ENCODE measurements around the gene PCDHB15.
"Not testable (repeated sequence)": the region's sequence is repeated elsewhere in the genome, so short reads cannot be mapped to it uniquely, and the experiment has no call there.

PCDHB15 gene

DNA sequence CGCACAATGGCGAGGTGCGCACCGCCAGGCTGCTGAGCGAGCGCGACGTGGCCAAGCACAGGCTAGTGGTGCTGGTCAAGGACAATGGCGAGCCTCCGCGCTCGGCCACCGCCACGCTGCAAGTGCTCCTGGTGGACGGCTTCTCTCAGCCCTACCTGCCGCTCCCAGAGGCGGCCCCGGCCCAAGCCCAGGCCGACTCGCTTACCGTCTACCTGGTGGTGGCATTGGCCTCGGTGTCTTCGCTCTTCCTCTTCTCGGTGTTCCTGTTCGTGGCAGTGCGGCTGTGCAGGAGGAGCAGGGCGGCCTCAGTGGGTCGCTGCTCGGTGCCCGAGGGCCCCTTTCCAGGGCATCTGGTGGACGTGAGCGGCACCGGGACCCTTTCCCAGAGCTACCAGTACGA, 2.2 kb downstream of the PCDHB15 start:
- DNase-seq (ENCODE audit: low read depth in 2 of 2), result not testable (repeated sequence)

DNA sequence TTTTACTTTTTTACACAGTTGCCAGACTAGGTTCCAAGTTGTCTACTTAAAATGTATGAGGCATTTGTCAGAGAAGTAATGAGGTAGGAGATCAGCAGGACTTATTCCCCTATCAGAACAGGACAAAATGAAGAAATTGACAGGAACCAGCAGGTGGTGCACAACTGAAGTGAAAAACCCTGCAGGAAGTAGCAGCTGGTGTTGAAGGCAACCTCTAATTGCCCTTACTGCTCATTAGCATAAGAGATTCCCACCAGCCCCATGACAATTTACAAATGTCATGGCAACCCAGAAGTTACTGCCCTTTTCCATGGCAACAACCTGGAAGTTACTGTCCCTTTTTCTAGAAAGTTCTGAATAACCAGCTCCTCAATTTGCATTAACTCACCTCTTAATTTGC, 5.4 kb downstream of the PCDHB15 start:
- DNase-seq (ENCODE audit: low read depth in 2 of 2), result no peak

DNA sequence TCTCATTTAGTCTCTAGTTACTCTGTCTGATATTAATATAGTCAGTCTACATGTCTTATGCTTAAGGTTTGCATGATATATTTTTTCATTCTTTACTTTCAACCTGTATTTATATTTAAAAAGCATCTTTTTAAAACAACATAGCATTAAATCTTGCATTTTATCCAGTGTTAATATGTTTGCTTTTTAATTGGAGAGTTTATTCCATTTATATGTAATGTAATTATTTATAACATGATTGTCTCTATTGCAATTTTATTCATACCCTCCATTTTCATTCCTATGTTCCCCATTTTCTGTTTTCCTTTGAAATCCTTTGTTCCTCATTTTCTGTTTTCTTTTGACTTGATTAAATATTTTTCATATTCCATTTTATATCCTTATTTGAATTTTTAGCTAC, 13.3 kb downstream of the PCDHB15 start:
- DNase-seq (ENCODE audit: low read depth in 2 of 2), result no peak

DNA sequence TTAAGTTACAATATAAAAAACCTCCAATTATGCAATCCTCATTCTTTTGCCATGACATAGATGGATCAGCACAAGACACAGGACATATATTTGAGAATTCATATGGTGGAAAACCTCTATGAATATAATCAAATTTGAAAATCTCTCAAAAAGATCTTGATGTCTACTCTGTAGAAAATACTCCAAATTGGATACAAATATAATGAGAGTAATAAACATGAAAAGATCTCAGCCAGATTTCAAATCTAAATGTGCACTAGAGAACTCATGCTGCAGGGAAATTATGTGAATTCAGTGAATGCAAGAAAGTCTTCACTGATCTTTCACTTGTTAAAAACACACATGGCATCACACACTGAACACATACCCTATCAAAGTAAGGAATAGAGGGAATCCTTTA, 13.8 kb downstream of the PCDHB15 start:
- no peak for DNase-seq (ENCODE audit: low read depth in 2 of 2)

DNA sequence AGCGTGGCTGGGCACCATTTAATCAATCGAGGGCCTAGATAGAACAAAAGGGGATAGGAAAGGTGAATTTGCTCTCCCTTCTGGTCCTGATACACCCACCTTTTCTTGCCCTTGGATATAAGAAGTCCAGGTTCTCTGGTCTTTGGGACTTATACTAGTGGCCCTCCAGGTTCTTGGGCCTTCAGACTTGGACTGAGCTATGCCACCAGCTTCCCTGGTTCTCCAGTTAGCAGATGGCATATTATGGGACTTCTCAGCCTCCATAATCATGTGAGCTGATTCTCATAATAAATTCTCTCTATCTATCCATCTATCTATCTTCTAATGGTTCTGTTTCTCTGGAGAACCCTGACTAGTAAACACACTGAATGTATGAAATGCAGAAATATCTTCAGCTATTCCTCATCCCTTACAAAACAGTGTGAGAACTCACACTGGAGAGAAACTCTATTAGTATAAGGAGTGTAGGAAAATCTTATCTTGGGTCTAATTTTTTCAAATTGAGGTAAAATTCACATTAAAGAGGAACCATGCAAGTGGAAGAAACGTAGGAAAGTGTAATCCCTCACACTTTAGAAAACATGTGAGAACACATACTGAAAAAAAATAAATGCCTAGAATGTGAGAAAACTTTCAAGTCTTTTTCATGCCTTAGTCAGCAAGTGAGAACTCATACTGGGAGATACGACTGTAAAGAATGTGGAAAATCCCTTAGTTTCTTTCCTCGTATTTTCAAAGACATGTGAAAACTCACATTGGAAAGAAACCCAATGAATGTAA, 15.5 kb downstream of the PCDHB15 start:
- DNase-seq (ENCODE audit: low read depth in 2 of 2), result no peak

DNA sequence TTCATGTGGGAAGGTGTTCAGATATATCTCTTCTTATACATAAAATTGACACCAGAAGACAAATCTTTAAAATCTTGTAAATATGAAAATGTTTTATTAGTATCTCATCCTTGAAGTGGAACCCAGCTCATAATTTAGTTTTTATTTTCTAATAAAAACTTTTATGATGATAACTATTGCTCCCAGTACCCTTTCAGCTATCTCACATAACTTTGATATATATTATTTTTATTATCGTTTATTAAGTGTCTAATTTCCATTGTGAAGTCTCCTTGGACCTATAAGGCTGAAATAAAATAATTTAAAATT, 16.0 kb downstream of the PCDHB15 start:
- no peak for DNase-seq (ENCODE audit: low read depth in 2 of 2)

DNA sequence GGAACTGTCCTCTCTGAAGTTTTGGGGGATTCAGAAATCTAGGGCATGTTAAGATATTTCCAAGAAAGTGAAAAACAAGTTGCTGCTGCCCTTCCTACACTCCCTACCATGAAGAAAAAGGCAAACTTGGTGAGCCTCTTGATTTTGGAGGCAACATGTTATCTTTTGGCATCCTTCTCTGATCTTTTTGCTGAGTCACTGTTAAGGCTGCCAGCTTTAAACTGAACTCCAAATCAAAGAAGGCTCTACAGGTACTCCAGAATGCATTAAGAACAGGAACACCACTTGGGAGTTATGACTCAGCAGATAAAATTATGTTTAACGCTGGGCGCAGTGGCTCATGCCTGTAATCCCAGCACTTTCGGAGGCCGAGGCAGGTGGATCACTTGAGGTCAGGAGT, 24.0 kb downstream of the PCDHB15 start:
- DNase-seq (ENCODE audit: low read depth in 2 of 2), result no peak

DNA sequence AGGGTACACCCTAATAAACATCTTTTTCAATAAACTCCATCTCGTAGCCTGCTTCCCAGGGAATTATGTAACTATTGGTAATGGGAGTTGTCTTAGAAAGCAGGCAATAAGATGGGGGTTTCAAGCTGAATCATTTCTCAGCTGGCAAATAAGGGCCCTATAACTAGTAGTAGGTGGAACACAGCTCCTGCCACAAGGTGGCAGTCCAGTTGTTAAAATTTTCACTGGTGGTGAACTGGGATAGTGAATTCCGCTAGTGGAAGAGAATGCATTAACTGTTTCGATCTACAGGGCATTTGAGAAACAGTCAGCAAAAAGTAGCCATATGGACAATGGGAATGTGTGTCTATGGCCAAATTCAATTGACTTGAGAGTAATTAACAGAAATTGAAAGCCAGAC, 27.7 kb downstream of the PCDHB15 start:
- DNase-seq (ENCODE audit: low read depth in 2 of 2), result no peak

DNA sequence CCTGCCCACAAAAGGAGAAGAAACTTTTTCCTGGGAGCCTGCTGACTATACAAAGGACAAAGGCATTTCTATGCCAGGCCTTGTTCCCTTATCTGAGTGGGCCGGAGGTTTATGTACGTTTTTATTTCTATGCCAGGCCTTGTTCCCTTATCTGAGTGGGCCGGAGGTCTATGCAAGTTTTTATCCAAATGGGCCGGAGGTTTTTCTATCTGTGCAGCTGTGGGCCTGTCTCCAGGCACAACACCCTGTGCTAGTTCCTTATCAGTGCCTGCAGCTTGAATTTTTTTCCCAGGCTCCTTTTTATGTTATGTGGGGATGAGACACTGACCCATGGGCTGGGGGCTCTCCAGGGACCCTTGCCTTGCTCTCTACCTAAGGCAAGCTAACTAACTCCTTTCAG, 53.2 kb downstream of the PCDHB15 start:
- no peak for DNase-seq (ENCODE audit: low read depth in 2 of 2)
